GM20000 (cell line): ENCODE data around the gene RHOT2.

Source experiments
- DNase-seq: peaks from one replicate; pipeline ENCODE4 v3.0.0; 2012; ENCODE audit warnings: low spot score
- TF ChIP-seq, protein P1 (sequence below): IDR thresholded peaks from 2 replicates; pipeline ENCODE4 v1.5.1; 2012; ENCODE audit warnings: mild to moderate bottlenecking, control low read depth; ENCODE audit errors: extremely low read depth, missing control alignments

RHOT2 gene

DNA sequence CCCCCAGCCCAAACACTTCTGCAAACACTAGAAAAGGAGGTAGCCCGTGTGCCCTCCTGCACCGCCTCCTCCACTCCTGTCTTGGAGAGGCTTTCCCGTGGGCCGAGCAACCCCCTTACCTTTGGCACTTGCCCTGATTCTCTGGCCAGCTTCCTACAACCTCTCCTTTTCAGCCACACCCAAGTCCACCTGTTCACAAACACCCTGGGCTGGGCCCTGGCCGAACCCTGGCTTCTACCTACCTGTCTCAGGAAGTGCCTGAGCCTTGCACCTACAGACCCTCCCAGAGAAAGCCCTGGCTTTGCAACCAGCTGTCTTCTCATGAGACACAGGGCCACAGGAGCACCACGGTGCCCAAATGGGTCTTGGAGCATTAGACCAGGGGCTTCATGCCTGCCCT lies 51.0 kb downstream of the RHOT2 start:
- DNase-seq, result no peak
- TF ChIP-seq, protein P1, sequence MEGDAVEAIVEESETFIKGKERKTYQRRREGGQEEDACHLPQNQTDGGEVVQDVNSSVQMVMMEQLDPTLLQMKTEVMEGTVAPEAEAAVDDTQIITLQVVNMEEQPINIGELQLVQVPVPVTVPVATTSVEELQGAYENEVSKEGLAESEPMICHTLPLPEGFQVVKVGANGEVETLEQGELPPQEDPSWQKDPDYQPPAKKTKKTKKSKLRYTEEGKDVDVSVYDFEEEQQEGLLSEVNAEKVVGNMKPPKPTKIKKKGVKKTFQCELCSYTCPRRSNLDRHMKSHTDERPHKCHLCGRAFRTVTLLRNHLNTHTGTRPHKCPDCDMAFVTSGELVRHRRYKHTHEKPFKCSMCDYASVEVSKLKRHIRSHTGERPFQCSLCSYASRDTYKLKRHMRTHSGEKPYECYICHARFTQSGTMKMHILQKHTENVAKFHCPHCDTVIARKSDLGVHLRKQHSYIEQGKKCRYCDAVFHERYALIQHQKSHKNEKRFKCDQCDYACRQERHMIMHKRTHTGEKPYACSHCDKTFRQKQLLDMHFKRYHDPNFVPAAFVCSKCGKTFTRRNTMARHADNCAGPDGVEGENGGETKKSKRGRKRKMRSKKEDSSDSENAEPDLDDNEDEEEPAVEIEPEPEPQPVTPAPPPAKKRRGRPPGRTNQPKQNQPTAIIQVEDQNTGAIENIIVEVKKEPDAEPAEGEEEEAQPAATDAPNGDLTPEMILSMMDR, result no peak

- TF ChIP-seq, protein P1, result no peak
- no peak for DNase-seq
Measured at GRCh38 chr16:719815-720446, 52.0 kb downstream of the RHOT2 start.

DNA sequence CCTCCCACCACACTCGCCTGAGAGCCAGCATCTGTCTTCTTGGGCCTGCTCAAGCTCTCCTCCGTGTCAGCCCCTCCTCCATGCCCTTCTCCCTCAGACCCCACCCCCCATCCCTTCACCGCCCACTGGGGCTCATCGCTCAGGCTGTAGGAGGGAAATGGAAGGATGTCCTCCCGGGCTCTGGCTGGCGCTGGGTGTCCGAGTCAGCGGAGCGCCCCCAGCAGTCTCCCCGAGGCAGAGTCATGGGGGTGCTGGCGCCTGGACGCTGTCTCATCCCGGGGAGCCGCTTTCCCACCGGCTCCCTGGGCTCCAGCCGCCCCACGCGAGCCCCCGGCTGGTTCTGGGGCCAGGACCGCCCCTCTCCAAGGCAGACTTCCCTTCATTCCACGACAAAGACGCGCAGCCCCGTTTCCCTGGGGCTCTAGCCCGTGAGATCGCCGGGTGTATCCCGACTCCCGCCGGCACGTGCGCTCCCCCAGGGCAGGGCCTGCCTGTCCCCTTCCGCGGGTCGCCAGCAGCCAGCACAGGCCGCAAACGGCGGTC lies 52.6 kb downstream of the RHOT2 start:
- TF ChIP-seq, protein P1, result peak; percentile 17
- peak; percentile 82 for DNase-seq

DNA sequence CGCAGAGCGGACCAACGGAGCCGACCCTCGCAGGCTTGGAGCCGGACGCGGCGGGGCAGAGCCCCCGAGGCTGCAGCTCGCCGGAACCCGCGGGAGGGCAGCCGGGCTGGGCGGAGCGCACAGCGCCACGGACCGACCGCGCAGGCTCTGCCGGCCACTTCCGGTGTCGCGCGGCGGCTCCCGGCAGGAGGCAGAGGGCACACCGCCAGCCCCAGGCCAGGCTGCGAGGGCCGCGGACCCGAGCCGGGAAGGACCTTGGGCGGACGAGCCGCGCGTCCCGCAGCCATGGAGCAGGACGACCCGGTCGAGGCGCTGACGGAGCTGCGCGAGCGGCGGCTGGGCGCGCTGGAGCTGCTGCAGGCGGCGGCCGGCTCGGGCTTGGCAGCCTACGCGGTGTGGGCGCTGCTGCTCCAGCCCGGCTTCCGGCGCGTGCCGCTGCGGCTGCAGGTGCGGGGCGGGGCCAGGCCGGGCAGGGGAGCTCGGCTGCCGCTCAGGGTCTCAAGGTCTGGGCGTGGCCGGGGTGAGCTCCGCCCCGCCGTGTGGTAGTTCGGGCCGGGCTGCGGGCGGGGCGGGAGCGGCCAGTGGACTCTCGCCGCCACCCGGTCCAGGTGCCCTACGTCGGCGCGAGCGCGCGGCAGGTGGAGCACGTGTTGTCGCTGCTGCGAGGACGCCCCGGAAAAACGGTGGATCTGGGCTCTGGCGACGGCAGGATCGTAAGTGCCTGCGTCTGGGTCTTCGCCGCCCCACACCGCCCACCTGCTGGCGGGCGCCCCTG lies 53.2 kb downstream of the RHOT2 start, which contains the start of gene ANTKMT:
TSS of gene ANTKMT (plus strand) at position 157 of the 775 bp plus-strand sequence. CDS start at position 286, 129 bp downstream.
- TF ChIP-seq, protein P1, result no peak
- peak; percentile 97 for DNase-seq

GRCh38 chr16:721765-722540 lies 54.0 kb downstream of the RHOT2 start:
- no peak for DNase-seq
- TF ChIP-seq, protein P1, result no peak

- TF ChIP-seq, protein P1, result no peak
Measured at GRCh38 chr16:722835-723633, 55.1 kb downstream of the RHOT2 start.

More at GRCh38 chr16:722835-723633, 55.1 kb downstream of the RHOT2 start:
- DNase-seq, result no peak
